ENCODE results near the gene FAM83F. TPM values are rescaled to one million over a fixed set of nuclear protein-coding genes. Genes with fewer than 3 reads are reported as not detected.

Gene FAM83F
- total RNA-seq, 1 donor, result 2.7 TPM

DNA sequence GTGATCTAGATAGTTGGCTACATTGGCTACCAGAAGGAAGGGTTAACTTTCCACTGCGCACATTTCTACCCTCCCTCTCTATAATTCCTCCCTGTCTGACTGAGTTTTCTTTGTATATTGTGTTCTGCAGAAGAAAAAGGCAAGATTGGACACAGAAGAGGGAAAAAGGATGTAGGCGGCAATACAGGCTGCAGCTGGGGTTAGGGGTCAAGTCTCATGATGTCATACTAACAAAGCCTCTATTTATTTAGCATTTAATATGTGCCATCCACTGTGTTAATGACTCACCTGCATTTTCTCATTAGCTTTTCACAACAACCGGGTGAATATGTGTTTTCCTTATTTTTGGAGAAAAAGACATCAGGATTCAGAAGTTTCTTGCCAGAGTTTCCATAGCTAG lies 2.0 kb downstream of the FAM83F start:
- H3K27me3 ChIP-seq (ENCODE audit: insufficient read depth, low read length), result peaks cover 44% of the 10 kb centered on the region
- H3K4me3 ChIP-seq (ENCODE audit: low read length), result no peak overlapping the region

GRCh38 chr22:39997421-39997820 lies 2.7 kb downstream of the FAM83F start:
- Histone ChIP-seq H3K4me1 (ENCODE audit: insufficient read depth, low read length) (peaks cover 10% of the 10 kb centered on the region), H3K9me3 (ENCODE audit: low read depth, low read length) (no peaks in the 10 kb centered on the region), H3K27me3 (ENCODE audit: insufficient read depth, low read length) (peaks cover 38% of the 10 kb centered on the region), H3K4me3 (ENCODE audit: low read length) (no peak overlapping the region)

More for the DNA sequence above, 2.0 kb downstream of the FAM83F start:
- no peaks in the 10 kb centered on the region for H3K9me3 ChIP-seq (ENCODE audit: low read depth, low read length)
- peaks cover 10% of the 10 kb centered on the region for H3K4me1 ChIP-seq (ENCODE audit: insufficient read depth, low read length)

DNA sequence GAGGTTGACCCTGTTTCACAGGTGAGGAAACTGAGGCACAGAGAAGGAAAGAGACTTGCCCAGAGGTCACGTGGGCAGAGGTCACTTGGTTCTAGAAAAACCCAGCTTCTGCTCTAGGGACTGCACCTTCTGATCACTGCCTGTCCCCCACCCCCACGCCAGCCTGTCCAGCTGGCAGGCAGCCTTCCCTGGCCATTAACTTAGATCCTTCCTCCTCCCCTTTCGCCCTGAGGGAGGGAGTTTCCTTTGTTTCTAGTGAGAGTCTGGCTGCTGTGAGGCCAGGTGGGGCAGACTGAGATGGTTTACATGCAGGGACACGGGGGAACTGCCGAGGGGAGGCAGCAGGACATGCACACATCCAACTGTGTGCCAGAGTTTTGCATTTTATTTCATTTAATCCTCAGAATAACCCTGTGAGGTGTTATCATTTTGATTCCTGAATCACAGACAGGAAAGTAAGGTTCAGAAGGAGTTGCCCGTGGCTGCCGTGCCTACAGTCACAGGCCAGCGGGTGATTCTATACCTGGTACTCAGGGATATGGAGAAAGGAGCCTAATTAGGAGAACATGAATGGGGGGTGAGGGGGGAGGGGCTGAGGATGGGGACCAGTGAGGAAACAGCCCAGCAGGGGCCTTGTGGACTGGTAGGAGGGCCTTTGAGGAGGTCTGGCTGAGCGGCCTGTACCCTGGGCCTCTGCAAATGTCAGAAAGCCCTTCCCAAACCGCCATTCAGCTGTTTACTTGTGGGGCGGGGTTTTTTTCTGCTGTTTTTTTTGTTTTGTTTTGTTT lies 3.4 kb downstream of the FAM83F start:
- H3K4me3 ChIP-seq (ENCODE audit: low read length), result no peak overlapping the region
- H3K27me3 ChIP-seq (ENCODE audit: insufficient read depth, low read length), result peaks cover 34% of the 10 kb centered on the region
- no peaks in the 10 kb centered on the region for H3K9me3 ChIP-seq (ENCODE audit: low read depth, low read length)
- peaks cover 10% of the 10 kb centered on the region for H3K4me1 ChIP-seq (ENCODE audit: insufficient read depth, low read length)

- peaks cover 23% of the 10 kb centered on the region for H3K27me3 ChIP-seq (ENCODE audit: insufficient read depth, low read length)
These were observed 4.5 kb downstream of the FAM83F start for GRCh38 chr22:39999144-39999757.

GRCh38 chr22:40000171-40000570 lies 5.4 kb downstream of the FAM83F start:
- H3K4me1 ChIP-seq (ENCODE audit: insufficient read depth, low read length), result peaks cover 3% of the 10 kb centered on the region
- H3K4me3 ChIP-seq (ENCODE audit: low read length), result no peak overlapping the region
- no peaks in the 10 kb centered on the region for H3K9me3 ChIP-seq (ENCODE audit: low read depth, low read length)
- H3K27me3 ChIP-seq (ENCODE audit: insufficient read depth, low read length), result peaks cover 18% of the 10 kb centered on the region

More at GRCh38 chr22:39999144-39999757, 4.5 kb downstream of the FAM83F start:
- H3K4me3 ChIP-seq (ENCODE audit: low read length), result no peak overlapping the region
- no peaks in the 10 kb centered on the region for H3K9me3 ChIP-seq (ENCODE audit: low read depth, low read length)
- peaks cover 9% of the 10 kb centered on the region for H3K4me1 ChIP-seq (ENCODE audit: insufficient read depth, low read length)

DNA sequence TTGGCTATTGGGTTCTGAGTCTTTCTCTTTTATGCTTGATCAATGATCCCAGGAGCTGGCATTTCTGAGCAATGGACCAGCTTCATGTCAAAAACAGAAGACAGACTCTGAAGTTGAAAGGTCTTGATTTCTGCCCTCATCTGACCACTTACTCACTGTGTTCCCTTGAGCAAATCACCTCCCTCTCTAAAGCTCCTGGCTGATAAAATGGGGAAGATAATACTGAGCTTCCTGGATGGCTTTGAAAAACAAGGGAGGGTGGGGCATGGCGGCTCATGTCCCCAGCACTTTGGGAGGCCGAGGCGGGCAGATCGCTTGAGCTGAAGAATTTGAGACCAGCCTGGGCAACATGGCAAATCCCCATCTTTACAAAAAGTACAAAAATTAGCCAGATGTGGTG lies 6.4 kb downstream of the FAM83F start:
- Histone ChIP-seq H3K27me3 (ENCODE audit: insufficient read depth, low read length) (peaks cover 9% of the 10 kb centered on the region), H3K9me3 (ENCODE audit: low read depth, low read length) (no peaks in the 10 kb centered on the region), H3K4me3 (ENCODE audit: low read length) (no peak overlapping the region), H3K4me1 (ENCODE audit: insufficient read depth, low read length) (no peaks in the 10 kb centered on the region)

- Histone ChIP-seq H3K4me1 (ENCODE audit: insufficient read depth, low read length) (peaks cover 2% of the 10 kb centered on the region), H3K4me3 (ENCODE audit: low read length) (no peak overlapping the region), H3K27me3 (ENCODE audit: insufficient read depth, low read length) (peaks cover under 1% of the 10 kb centered on the region), H3K9me3 (ENCODE audit: low read depth, low read length) (no peaks in the 10 kb centered on the region)
These were observed 7.2 kb downstream of the FAM83F start for GRCh38 chr22:40001800-40002577.

DNA sequence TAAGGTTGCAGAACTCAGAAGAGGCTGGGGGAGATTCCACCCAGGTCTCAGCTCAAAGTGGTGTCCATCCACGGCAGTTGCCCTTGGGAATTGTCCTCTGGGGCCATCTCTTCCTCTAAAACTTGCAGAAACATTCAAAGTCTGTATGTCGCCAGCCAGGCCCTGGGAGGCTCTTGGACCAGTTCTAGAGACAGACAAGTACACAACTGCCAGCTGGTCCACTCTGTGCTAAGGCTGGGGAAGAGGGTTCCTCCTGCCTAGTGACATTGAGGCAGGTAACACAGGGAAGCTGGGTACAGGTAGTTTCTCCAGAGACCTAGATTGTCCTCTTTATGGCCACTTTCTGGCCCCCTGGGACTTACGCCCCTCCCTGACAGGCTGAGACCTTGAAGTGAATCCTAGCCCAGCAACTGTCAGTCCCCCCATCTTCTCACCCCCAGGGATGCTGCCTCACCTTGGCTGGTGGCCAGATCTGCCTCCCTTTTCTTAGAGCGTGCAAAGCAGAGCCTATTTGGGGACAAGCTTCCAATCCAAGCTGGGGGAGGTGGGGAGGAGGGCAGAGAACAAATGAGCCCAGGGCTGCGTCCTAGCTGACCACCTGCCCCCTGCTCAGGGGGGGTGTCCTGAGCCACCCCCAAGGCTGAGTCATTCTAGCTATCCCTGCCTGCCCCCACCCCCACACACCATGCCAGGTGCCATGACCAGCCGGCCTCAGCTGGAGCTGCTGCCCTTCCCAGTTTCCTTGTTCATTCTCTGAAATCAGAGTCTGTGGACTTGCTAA lies 8.4 kb downstream of the FAM83F start:
- H3K27me3 ChIP-seq (ENCODE audit: insufficient read depth, low read length), result no peaks in the 10 kb centered on the region
- no peaks in the 10 kb centered on the region for H3K9me3 ChIP-seq (ENCODE audit: low read depth, low read length)
- H3K4me1 ChIP-seq (ENCODE audit: insufficient read depth, low read length), result peaks cover 14% of the 10 kb centered on the region
- no peak overlapping the region for H3K4me3 ChIP-seq (ENCODE audit: low read length)

GRCh38 chr22:40004836-40005235 lies 10.1 kb downstream of the FAM83F start:
- H3K4me3 ChIP-seq (ENCODE audit: low read length), result no peak overlapping the region
- no peaks in the 10 kb centered on the region for H3K27me3 ChIP-seq (ENCODE audit: insufficient read depth, low read length)
- no peaks in the 10 kb centered on the region for H3K9me3 ChIP-seq (ENCODE audit: low read depth, low read length)
- peaks cover 30% of the 10 kb centered on the region for H3K4me1 ChIP-seq (ENCODE audit: insufficient read depth, low read length)

GRCh38 chr22:40006641-40007040 lies 11.9 kb downstream of the FAM83F start:
- Histone ChIP-seq H3K27me3 (ENCODE audit: insufficient read depth, low read length) (no peaks in the 10 kb centered on the region), H3K4me3 (ENCODE audit: low read length) (no peak overlapping the region), H3K9me3 (ENCODE audit: low read depth, low read length) (no peaks in the 10 kb centered on the region), H3K4me1 (ENCODE audit: insufficient read depth, low read length) (peaks cover 31% of the 10 kb centered on the region)

- Histone ChIP-seq H3K4me3 (ENCODE audit: low read length) (no peak overlapping the region), H3K9me3 (ENCODE audit: low read depth, low read length) (no peaks in the 10 kb centered on the region), H3K27me3 (ENCODE audit: insufficient read depth, low read length) (no peaks in the 10 kb centered on the region), H3K4me1 (ENCODE audit: insufficient read depth, low read length) (peaks cover 31% of the 10 kb centered on the region)
These were observed 13.3 kb downstream of the FAM83F start for GRCh38 chr22:40007853-40008710.

DNA sequence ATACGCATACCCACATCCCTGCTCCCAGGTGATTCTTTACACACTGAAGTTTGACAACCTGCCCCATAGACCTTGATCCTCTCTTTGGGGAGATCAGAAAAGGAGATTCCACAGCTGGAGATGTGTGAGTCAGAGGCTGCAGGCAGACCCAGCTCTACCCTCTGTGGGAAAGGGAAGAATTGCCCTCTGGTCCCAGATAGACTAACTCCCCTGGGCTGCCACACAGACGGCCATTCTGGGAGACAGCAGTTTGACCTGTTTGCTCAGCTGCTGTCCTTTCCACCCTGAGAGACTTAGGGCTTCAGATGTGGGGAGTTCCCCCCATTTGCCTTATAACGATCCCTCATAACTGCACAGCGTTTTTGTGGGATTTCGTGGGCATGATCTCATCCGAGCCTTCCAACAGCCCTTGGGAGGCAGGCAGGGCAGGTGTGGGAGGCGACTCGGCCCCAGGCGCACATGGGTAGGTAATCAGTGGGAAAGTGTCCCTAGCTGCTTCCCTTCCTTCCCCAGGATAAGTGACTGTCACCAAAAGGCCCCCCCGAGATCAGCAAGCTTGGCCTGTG lies 14.1 kb downstream of the FAM83F start:
- Histone ChIP-seq H3K27me3 (ENCODE audit: insufficient read depth, low read length) (no peaks in the 10 kb centered on the region), H3K4me1 (ENCODE audit: insufficient read depth, low read length) (peaks cover 31% of the 10 kb centered on the region), H3K4me3 (ENCODE audit: low read length) (no peak overlapping the region), H3K9me3 (ENCODE audit: low read depth, low read length) (no peaks in the 10 kb centered on the region)

GRCh38 chr22:40009292-40009774 lies 14.6 kb downstream of the FAM83F start:
- H3K4me1 ChIP-seq (ENCODE audit: insufficient read depth, low read length), result peaks cover 31% of the 10 kb centered on the region

More at GRCh38 chr22:40009292-40009774, 14.6 kb downstream of the FAM83F start:
- Histone ChIP-seq H3K4me3 (ENCODE audit: low read length) (no peak overlapping the region), H3K27me3 (ENCODE audit: insufficient read depth, low read length) (no peaks in the 10 kb centered on the region), H3K9me3 (ENCODE audit: low read depth, low read length) (no peaks in the 10 kb centered on the region)

Data from mononuclear cell (primary cell).